Middle frontal gyrus (tissue), 1 donor: ENCODE measurements around the gene SYNE4.
"Not testable (repeated sequence)": the region's sequence is repeated elsewhere in the genome, so short reads cannot be mapped to it uniquely, and the experiment has no call there.

Experiments
- DNase-seq: peaks from one replicate; pipeline ENCODE4 v3.0.0-alpha.2; 2015; ENCODE audit warnings: low spot score; ENCODE audit errors: extremely low spot score

SYNE4 gene, protein sequence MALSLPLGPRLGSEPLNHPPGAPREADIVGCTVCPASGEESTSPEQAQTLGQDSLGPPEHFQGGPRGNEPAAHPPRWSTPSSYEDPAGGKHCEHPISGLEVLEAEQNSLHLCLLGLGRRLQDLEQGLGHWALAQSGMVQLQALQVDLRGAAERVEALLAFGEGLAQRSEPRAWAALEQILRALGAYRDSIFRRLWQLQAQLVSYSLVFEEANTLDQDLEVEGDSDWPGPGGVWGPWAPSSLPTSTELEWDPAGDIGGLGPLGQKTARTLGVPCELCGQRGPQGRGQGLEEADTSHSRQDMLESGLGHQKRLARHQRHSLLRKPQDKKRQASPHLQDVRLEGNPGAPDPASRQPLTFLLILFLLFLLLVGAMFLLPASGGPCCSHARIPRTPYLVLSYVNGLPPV

DNA sequence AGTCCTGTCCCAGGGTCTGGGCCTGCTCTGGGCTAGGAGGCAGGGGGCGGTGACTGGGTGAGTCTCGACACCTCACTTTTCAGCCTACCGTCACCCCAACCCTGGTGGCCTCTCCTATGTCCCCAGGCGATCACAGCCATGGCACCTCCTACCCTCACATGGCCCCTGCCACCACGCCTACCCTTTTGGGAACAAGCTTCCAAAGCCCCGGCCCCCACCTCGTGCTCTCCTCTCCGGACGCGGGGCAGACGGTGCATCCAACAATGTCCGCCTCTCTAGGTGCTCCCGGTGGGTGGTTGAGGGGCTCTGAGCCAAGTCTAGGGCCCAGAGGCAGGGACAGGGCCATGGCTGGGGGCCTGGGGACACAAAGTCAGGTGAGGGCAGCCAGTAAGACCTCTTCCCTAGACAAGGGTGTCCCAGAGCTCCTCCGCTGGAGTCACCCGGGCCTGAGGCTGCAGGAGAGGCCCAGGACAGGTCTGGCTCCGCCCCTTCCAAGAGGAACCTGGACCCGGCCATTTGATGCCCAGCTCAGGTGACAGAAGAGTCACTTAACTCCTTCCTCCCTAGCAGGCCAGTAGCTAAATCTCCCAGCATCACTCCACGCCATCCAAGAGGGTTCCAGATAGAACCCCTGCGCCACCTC is at the start of gene SYNE4:
SYNE4 (minus strand) TSS at position 478 of the 643 bp plus-strand sequence; CDS start at position 346, 132 bp downstream.
- DNase-seq = no peak

DNA sequence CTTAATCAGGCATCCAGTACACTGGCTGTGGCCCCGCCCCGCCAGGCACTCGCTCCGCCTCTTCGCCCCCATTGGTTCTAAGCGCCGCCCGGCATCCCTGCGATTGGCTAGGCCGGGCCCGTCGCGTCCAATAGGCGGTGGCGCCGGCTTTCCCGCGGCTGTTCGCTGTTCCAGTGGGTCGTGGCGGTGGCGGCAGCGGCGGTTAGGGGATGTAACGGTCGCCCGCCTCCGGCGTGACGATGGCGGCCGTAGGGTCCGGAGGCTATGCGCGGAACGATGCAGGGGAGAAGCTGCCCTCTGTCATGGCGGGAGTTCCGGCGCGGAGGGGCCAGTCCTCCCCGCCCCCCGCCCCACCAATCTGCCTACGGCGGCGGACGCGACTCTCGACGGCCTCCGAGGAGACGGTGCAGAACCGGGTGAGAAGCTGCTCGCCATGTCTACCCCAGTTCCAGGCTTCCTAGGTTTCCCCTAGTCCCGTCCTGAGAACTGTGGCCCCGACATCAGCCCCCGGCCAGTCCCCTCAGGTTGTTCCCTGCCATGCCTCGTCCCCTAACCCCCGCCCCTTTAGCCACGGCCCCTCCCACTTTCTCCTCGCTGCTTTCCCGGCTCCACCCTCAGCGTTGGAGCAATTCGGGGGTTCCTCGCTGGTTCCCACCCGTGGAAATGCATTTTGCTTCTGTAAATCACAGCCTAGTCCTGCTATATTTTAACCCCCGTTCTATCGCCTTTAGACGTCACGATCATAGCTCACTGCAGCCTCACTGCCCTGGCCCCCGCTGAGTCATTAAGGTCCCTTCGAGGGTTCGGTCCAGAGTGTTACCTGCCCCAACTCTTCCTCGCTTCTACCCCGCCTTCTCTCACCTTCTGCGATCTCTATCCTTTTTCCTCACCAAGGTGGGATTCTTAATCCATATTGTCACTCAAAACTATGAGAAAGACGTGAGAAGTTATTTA is 46.4 kb upstream of the SYNE4 start, which contains the start of gene WDR62:
WDR62 (plus strand) TSS at position 165 of the 954 bp plus-strand sequence; CDS start at position 240, 75 bp downstream.
- peak; percentile 86 for DNase-seq

DNA sequence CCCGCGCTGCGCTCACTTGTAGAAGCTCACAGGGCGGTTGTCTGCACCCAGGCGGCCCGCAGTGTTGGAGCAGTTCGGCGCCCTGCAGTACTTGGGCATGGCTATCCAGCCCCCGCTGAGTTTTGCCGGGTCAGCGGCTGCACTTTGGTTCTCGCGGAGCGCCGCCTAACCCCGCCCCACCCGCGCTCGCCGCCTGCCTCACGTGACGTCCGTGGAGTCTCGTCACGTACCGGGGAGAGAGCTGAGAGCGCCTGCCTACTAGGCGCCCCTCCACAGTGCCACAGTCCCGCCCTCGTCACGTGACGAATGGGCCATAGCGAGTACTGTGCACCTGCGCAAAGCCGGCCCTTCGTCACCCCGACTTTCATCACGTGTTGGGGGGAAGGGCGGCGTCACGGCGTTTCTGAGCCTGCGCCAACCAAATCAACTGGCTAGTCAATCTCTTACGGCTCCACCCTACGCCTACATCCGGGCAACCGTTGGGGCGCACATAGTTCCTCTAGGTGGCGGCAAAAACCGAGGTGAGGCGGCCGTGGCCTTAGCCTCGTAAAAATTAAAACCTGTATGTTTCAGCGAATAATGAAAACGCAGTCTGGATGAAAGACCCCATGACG is 45.6 kb upstream of the SYNE4 start, which contains the start of gene THAP8:
THAP8 (minus strand) TSS at position 167 of the 614 bp plus-strand sequence; CDS start at position 99, 68 bp downstream.
- DNase-seq = peak; percentile 98

DNA sequence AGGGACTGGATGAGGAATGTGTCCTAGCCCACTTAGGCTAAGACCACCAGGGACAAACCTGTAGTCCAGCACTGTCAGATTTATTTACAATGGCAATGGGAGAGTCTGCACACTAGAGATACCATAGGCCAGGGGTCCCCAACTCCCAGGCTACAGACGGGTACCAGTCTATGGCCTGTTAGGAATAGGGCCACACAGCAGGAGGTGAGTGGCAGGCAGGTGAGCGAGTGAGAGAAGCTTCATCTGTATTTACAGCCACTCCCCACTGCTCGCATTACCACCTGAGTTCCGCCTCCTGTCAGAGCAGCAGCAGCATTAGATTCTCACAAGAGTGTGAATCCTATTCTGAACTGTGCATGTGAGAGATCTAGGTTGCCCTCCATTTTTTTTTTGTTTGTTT is 43.0 kb upstream of the SYNE4 start:
- no peak for DNase-seq

DNA sequence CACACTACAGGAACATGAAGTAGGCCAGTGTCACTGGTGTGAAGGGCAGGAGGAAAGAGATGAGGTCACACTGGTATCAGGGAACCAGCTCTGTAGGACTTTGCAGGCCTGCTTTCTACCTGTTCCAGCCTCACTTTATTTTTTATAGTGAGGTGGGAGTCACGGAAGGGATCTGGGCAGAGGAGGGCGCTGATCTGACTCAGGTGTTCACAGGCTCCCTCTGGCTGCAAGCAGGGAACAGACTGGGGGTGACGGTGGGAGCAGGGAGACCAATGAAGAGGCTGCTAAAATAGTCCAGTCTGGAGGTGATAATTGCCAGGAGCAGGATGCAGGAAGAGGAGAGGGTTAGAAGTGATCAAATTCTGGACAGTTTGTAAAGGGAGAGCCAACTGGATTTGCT is 42.6 kb upstream of the SYNE4 start:
- DNase-seq = no peak

DNA sequence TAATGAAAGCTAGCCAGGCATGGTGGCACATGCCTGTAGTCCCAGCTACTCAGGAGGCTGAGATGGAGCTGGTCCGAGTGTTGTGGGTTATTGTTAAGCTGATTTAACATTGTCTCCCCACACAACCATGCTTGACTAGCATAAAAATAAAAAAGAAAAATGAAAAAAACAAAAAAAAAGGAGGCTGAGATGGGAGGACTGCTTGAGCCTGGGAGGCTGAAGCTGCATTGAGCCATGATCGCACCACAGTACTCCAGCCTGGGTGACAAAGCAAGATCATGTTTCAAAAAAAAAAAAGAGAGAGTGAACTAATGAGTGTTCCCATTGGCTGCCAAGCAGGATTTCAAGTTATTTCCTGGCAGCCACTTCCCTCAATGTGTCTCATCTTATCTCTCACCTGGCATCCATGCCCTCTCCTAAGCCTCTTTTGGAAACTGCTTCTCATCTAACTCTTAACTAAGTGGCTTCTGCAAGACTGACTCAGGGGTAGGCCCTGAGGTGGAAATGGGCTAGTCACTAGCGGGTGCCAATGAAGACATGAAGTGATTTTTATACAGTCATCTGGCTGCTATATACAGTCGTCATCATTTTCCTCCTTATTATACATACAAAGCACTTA is 40.6 kb upstream of the SYNE4 start:
- no peak for DNase-seq

DNA sequence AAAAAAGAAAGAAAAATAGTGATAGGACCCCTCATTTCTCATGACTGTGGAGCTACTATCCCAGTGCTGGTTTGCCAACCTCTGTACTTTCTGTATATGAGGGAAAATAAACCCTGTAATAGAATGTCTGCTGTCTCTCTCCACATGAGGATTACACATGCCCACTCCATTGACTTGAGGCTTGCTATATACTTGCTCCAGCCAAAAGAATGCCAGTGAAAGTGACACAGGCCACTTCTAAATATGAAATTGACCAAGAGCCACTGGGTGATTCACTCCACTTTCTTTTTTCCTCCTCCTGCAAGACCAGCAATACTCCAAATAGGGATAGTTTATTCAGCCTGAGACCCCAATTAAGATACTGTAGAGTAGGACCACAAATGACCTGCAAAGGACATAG is 39.2 kb upstream of the SYNE4 start:
- DNase-seq = no peak

DNA sequence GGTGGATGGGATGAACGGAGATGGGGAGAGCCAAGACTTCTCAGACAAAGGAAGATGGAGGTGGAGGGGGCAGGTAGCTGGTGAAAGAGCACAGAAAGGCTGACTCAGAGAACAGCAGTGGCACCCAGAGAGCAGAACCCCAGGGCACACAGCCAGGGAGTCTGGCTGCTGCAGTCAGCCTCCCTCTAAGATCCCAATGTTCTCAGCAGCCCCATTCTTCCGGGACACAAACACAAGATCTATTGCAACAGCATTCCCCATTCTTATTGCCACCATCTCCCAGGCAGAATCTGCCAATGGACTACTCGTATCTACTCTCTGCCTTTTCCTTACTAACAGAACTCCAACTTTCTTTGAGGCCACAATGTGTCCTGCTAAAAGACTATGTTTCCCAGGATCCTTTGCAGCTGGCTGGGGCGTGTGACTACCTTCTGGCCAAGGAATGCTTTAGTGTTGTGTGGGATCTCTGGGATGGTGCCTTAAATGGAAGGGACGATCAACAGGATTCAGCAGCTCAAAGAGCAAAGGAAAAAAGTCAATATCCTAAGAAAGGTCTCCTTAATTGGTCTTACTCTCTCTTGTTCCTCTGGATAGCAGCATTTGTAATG is 37.9 kb upstream of the SYNE4 start:
- DNase-seq = no peak

DNA sequence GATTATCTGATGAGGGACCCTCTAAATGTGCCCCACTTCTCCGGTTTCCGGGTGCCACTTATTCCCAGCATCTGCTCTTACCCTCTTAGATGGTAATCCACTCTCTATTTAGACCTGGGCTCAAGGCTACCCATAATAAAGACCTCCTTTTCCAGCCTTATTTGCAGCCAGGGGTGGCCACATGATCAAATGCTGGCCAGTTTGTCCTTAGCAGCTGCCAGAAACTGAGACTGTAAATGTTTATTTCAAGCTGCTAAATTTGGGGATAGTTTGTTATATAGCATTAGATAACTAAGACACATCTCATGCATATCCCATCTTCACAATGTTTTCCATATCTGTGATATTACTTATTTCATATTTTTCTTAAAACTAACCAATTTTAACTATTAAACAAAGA is 35.3 kb upstream of the SYNE4 start:
- no peak for DNase-seq

DNA sequence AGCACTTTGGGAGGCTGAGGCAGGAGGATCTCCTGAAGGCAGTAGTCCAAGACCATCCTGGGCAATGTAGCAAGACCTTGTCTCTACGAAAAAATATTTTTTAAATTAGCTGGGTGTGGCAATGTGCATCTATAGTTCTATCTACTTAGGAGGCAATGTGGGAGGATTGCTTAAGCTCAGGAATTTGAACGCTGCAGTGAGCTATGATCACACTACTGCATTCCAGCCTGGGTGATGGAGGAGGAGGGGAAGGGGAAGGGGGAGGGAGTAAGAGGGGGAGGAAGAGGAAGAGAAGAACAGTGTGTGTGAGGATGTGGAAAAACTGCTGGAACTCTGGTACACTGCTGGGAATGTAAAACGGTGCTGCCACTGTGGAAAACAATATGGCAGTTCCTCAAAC is 33.2 kb upstream of the SYNE4 start:
- no peak for DNase-seq

DNA sequence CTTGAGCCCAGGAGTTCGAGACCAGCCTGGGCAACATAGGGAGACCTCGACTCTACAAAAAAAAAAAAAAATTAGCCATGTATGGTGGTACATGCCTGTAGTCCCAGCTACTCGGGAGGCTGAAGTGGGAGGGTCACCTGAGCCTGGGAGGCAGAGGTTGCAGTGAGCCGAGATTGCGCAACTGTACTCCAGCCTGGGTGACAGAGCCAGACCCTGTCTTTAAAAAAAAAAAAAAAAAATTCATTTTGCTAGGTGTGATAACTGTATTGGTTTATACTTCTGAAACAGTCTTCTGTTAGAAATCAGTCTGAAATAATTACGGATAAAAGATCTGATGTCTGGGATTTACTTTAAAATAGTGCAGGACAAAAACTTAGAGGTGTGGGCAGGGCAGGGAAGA is 32.5 kb upstream of the SYNE4 start:
- DNase-seq = not testable (repeated sequence)

DNA sequence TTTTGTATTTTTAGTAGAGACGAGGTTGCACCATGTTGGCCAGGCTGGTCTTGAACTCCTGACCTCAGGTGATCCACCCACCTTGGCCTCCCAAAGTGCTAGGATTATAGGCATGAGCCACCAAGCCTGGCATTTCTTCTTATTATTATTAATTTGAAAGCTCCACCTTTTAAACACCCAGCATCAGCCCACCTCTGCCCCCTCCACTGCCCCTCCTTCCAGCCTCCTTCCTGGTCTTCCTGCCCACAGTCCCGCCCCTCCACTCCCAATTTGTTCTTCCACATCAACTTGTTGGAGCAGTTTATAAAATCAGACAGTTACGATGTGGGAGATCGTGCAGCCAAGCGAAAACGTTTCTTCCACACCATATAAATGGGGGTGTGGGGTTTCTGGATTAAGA is 31.9 kb upstream of the SYNE4 start:
- no peak for DNase-seq

DNA sequence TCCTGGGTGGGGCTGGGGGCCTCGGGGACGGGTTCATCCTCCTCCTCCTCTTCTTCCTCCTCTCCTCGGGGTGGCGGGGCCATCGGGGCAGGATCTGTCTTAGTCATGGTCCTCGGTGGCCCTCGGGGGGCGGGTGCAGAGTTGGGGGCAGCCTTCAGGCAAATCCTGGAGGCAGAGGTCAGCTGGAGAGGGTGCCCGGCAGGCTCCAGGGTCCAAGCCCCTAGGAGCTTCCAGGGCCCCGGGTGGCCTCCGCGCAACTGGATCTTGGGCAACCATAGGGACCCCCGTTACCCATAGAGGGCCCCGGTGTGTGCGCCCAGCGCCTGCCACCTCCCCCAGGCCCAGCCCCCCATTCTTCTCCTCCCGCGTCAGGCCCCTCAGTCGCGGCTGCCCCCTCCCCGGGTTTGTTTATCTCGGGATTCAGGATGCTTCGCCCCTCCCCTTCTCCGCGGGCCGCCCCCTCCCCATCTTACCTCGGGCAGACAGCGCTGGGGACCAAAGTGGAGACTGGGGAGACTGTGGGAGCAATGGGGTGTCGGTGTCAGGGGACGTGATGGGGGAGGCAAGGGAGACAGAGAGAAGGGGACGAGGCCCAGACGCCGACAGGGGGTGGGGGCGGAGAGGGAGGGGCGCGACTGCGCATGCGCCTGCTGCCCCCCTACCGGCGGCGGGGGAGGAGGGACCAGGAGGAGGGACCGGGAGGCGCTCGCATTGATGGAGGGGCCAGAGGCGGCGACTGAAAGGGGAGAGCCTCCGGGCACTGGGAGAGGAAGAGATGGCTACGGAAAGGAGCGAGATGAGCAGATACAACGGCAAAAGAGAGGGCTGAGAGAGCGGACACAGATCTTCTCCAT is 23.9 kb upstream of the SYNE4 start, which contains the start of gene CLIP3:
CLIP3 (minus strand) TSS at position 623 of the 854 bp plus-strand sequence; CDS start at position 107, 516 bp downstream.
- DNase-seq = peak; percentile 68

DNA sequence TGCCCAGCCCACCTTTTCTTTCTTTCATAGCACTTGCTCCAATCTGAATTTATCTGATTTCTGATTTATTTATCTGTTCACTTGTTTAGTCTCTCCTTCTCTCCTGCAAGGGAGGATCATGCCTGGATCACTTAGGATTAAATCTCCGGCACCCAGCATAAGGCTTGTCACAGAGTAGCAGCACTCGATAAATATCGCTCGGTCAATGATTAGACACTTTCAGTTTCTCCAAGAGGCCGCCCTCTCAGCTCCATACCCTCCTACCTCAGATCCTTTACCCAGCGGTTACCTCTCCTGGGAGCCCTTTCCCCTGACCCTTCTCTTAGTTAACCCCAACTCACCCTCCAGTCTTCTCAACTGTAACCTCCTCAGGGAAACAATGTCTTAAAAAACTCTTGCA is 22.7 kb upstream of the SYNE4 start:
- DNase-seq = no peak

DNA sequence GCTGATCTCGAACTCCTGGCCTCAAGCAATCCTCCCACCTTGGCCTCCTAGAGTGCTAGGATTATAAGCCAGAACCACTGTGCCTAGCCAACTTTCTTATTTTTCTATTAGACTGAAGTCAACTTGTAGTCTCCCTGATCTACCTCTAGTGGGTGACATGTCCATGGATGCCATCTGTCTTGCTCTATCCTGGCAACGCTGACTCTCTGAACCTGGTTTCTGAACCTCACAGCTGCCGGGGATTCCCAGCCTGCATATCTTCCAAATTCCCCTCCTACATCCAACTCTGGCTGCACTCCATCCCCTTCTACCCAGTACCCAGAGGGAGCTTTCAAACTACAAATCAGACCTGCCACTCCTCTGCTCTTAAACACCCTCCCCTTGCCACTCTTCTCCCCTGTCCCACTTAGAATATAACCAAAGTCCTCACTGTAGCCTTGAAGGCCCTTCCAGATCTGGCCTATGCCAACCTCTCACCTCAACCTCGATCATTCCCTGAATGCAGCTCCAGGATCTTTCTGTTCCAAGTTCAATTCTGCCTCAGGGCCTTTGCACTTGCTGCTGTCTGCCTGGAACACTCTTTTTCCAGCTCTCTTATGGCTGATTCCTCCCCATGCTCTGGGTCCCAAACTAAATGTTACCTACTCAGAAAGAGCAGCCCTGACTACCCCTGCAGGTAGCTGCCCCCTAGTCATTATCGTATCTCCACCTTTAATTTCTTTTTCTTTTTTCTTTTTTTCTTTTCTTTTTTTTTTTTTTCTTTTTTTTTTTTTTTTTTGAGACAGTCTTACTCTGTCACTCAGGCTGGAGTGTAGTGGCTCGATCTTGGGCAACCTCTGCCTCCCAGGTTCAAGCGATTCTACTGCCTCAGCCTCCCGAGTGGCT is 21.9 kb upstream of the SYNE4 start:
- DNase-seq = no peak

DNA sequence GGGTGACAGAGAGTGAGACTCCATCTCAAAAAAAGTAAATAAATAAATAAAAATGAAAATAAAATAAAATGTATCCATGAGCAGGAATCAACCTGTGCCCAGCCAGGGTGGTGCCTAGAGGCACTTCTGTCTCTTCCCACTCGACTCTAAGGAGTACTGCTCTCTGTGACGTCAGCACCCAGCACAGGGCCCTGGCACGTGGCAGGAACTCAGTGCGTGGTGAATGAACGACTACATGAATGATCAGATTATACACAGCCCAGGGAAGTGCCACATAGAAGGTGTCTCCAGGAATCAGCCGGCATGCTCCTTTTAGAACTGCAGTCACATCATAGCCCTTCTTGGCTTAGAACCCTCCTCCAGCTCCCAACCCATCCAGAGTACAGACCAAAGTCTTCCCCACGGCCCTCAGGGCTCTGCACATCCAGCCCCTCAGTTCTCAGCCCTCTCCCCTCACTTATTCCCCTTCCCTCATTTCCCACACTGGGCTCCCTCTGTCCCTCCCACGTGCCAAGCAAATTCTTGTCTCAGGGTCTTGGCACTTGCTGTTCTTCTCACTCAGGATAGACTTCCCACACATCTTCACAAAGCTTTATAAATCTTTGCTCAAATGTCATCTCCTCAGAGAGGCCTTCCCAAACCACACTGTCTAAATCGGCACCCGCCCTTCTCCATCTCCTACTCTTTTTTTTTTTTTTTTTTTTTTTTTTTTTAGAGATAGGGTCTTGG is 19.9 kb upstream of the SYNE4 start:
- DNase-seq = peak; percentile 50

DNA sequence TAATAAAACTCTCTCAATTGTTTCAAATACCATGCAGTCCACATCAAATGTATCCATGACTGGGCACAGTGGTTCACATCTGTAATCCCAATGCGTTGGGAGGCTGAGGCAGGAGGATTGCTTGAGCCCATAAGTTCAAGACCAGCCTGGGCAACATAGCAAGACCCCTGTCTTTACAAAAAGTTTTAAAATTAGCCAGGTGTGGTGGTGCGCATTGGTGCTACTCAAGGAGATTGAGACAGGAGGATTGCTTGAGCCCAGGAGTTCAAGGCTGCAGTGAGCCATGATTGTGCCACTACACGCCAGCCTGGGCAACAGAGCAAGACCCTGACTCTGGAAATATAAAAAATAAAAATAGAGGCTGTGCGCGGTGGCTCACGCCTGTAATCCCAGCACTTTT is 19.1 kb upstream of the SYNE4 start:
- DNase-seq = no peak
